ENCODE data around the gene OR5F1. TPM values are rescaled to one million over a fixed set of nuclear protein-coding genes. Genes with fewer than 3 reads are reported as not detected.

OR5F1 gene
- total RNA-seq, 1 donor from 2014 or later = not detected

GRCh38 chr11:55949330-55949729, 45.1 kb downstream of the OR5F1 start:
- TF ChIP-seq, protein P1, sequence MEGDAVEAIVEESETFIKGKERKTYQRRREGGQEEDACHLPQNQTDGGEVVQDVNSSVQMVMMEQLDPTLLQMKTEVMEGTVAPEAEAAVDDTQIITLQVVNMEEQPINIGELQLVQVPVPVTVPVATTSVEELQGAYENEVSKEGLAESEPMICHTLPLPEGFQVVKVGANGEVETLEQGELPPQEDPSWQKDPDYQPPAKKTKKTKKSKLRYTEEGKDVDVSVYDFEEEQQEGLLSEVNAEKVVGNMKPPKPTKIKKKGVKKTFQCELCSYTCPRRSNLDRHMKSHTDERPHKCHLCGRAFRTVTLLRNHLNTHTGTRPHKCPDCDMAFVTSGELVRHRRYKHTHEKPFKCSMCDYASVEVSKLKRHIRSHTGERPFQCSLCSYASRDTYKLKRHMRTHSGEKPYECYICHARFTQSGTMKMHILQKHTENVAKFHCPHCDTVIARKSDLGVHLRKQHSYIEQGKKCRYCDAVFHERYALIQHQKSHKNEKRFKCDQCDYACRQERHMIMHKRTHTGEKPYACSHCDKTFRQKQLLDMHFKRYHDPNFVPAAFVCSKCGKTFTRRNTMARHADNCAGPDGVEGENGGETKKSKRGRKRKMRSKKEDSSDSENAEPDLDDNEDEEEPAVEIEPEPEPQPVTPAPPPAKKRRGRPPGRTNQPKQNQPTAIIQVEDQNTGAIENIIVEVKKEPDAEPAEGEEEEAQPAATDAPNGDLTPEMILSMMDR (IDR thresholded peaks at IDR 0.05; ENCODE audit: insufficient read depth, low read depth, low read length) = no peak
- TF ChIP-seq EZH2 (IDR thresholded peaks at IDR 0.05; ENCODE audit: insufficient read depth, low read length) = no peak
- H3K4me2 ChIP-seq (ENCODE audit: low read length) = no peak overlapping the region
- H3K36me3 ChIP-seq (ENCODE audit: insufficient read depth, low read length) = no peaks in the 10 kb centered on the region
- H4K20me1 ChIP-seq (ENCODE audit: insufficient read depth, low read length) = no peaks in the 10 kb centered on the region
- no peaks in the 10 kb centered on the region for H3K9me3 Mint-ChIP-seq (ENCODE audit: unreplicated experiment)
- H3K79me2 ChIP-seq (ENCODE audit: insufficient read depth, low read length) = no peaks in the 10 kb centered on the region
- no peak overlapping the region for H2AFZ ChIP-seq (ENCODE audit: low read depth, low read length)
- no peak overlapping the region for H3K27ac ChIP-seq (ENCODE audit: low read depth, low read length)
- no peak overlapping the region for H3K4me3 ChIP-seq (ENCODE audit: insufficient read depth, low read depth, low read length)
- FAIRE-seq (no peak), DNase-seq (ENCODE audit: low read depth) (no peak)
- H3K4me1 Mint-ChIP-seq (ENCODE audit: low read depth, unreplicated experiment) = no peaks in the 10 kb centered on the region
- no peak overlapping the region for H3K27ac Mint-ChIP-seq (ENCODE audit: unreplicated experiment)
- no peak overlapping the region for H3K4me3 Mint-ChIP-seq (ENCODE audit: unreplicated experiment)
- H3K36me3 Mint-ChIP-seq (ENCODE audit: low read depth, unreplicated experiment) = no peaks in the 10 kb centered on the region
- H3K9ac ChIP-seq (ENCODE audit: low read length) = no peak overlapping the region
- peaks cover 2% of the 10 kb centered on the region for H3K9me3 ChIP-seq (ENCODE audit: insufficient read depth, low read depth, low read length)
- no peaks in the 10 kb centered on the region for H3K27me3 ChIP-seq (ENCODE audit: insufficient read depth, low read length)
- H3K27me3 Mint-ChIP-seq (ENCODE audit: low read depth, unreplicated experiment) = no peaks in the 10 kb centered on the region
- H3K4me1 ChIP-seq (ENCODE audit: insufficient read depth, low read length) = no peaks in the 10 kb centered on the region

Other genes with a start within 250 kb of the OR5F1 start
- gene OR5D13, start 221.2 kb downstream of the OR5F1 start, total RNA-seq = not detected in 2 replicates
- not detected in 2 replicates for gene OR5D14, start 199.1 kb downstream of the OR5F1 start, total RNA-seq
- not detected in 2 replicates for gene OR5L1, start 183.3 kb downstream of the OR5F1 start, total RNA-seq
- not detected in 2 replicates for gene OR5D18, start 175.0 kb downstream of the OR5F1 start, total RNA-seq
- gene OR5L2, start 167.4 kb downstream of the OR5F1 start, total RNA-seq = not detected in 2 replicates
- gene OR5D16, start 155.9 kb downstream of the OR5F1 start, total RNA-seq = not detected in 2 replicates
- gene TRIM51, start 111.3 kb downstream of the OR5F1 start, total RNA-seq = not detected in 2 replicates
- not detected in 2 replicates for gene OR5W2, start 80.0 kb downstream of the OR5F1 start, total RNA-seq
- not detected in 2 replicates for gene OR5I1, start 58.2 kb downstream of the OR5F1 start, total RNA-seq
- not detected in 2 replicates for gene OR10AG1, start 24.7 kb downstream of the OR5F1 start, total RNA-seq
- gene OR5AS1, start 33.0 kb upstream of the OR5F1 start, total RNA-seq = not detected in 2 replicates
- gene OR8I2, start 98.7 kb upstream of the OR5F1 start, total RNA-seq = not detected in 2 replicates
- gene OR8H2, start 109.1 kb upstream of the OR5F1 start, total RNA-seq = not detected in 2 replicates
- not detected in 2 replicates for gene OR8H3, start 127.7 kb upstream of the OR5F1 start, total RNA-seq
- not detected in 2 replicates for gene OR8J3, start 145.6 kb upstream of the OR5F1 start, total RNA-seq
- not detected in 2 replicates for gene OR8K5, start 165.7 kb upstream of the OR5F1 start, total RNA-seq
- gene OR5J2, start 182.0 kb upstream of the OR5F1 start, total RNA-seq = not detected in 2 replicates
- not detected in 2 replicates for gene OR5T2, start 239.6 kb upstream of the OR5F1 start, total RNA-seq